Neuron (in vitro differentiated cells): ENCODE measurements around the gene C19orf33.
A peak's percentile ranks its signal among the peaks of the same experiment; 100 is the strongest.

ENCODE experiments used
- H2AFZ ChIP-seq: one replicate; pipeline ENCODE4 v1.6.1; 2013; ENCODE audit warnings: low read depth, mild to moderate bottlenecking, inconsistent platforms, low read length, moderate library complexity
- H3K27me3 ChIP-seq: one replicate; pipeline ENCODE4 v1.6.1; 2013; ENCODE audit warnings: low read length; ENCODE audit not compliant: insufficient read depth
- H3K36me3 ChIP-seq: one replicate; pipeline ENCODE4 v1.6.1; 2013; ENCODE audit warnings: low read length; ENCODE audit not compliant: insufficient read depth
- H3K4me1 ChIP-seq: one replicate; pipeline ENCODE4 v1.6.1; 2013; ENCODE audit warnings: low read length; ENCODE audit not compliant: insufficient read depth
- H3K4me3 ChIP-seq: 2 replicates; pipeline ENCODE4 v1.5.1; 2013; ENCODE audit warnings: mild to moderate bottlenecking, low read length, moderate library complexity
- H3K9me3 ChIP-seq: one replicate; pipeline ENCODE4 v1.6.1; 2013; ENCODE audit warnings: low read length

Gene C19orf33

GRCh38 chr19:38308006-38308766 is 4.1 kb downstream of the C19orf33 start:
- H3K9me3 ChIP-seq, result no peaks in the 10 kb centered on the region
- H3K27me3 ChIP-seq, result no peaks in the 10 kb centered on the region
- no peaks in the 10 kb centered on the region for H3K4me1 ChIP-seq
- H3K36me3 ChIP-seq, result peaks cover 8% of the 10 kb centered on the region
- H2AFZ ChIP-seq, result no peak overlapping the region
- H3K4me3 ChIP-seq, result no peak overlapping the region

GRCh38 chr19:38308926-38309614 is 5.0 kb downstream of the C19orf33 start:
- Histone ChIP-seq H3K4me3 (no peak overlapping the region), H3K4me1 (no peaks in the 10 kb centered on the region), H2AFZ (no peak overlapping the region), H3K9me3 (no peaks in the 10 kb centered on the region), H3K36me3 (peaks cover 8% of the 10 kb centered on the region), H3K27me3 (no peaks in the 10 kb centered on the region)

GRCh38 chr19:38309615-38310278 is 5.7 kb downstream of the C19orf33 start:
- Histone ChIP-seq H3K27me3 (no peaks in the 10 kb centered on the region), H3K4me3 (no peak overlapping the region), H3K4me1 (no peaks in the 10 kb centered on the region), H3K9me3 (no peaks in the 10 kb centered on the region), H3K36me3 (peaks cover 8% of the 10 kb centered on the region), H2AFZ (no peak overlapping the region)

- H3K4me1 ChIP-seq, result peaks cover 2% of the 10 kb centered on the region
- H3K27me3 ChIP-seq, result no peaks in the 10 kb centered on the region
- H3K4me3 ChIP-seq, result no peak overlapping the region
- no peaks in the 10 kb centered on the region for H3K9me3 ChIP-seq
- no peak overlapping the region for H2AFZ ChIP-seq
- H3K36me3 ChIP-seq, result peaks cover 8% of the 10 kb centered on the region
Observed at GRCh38 chr19:38310279-38310670, 6.2 kb downstream of the C19orf33 start.

GRCh38 chr19:38310986-38311385 is 6.9 kb downstream of the C19orf33 start:
- no peaks in the 10 kb centered on the region for H3K27me3 ChIP-seq
- H3K9me3 ChIP-seq, result no peaks in the 10 kb centered on the region
- no peak overlapping the region for H2AFZ ChIP-seq
- H3K4me3 ChIP-seq, result no peak overlapping the region
- H3K4me1 ChIP-seq, result peaks cover 3% of the 10 kb centered on the region
- peaks cover 8% of the 10 kb centered on the region for H3K36me3 ChIP-seq

- Histone ChIP-seq H3K4me1 (peaks cover 14% of the 10 kb centered on the region), H2AFZ (peak within 1 kb of the TSS; percentile 76), H3K9me3 (no peaks in the 10 kb centered on the region), H3K4me3 (peak within 1 kb of the TSS; percentile 58), H3K36me3 (no peaks in the 10 kb centered on the region), H3K27me3 (peaks cover 29% of the 10 kb centered on the region)
Observed at GRCh38 chr19:38315657-38316476, 11.8 kb downstream of the C19orf33 start, which contains the start of gene YIF1B. Gene YIF1B (minus strand): TSS chr19:38315947. CDS start chr19:38315917, 30 bp downstream.

GRCh38 chr19:38316477-38317067 is 12.5 kb downstream of the C19orf33 start:
- Histone ChIP-seq H3K27me3 (peaks cover 36% of the 10 kb centered on the region), H3K9me3 (no peaks in the 10 kb centered on the region), H2AFZ (peak overlapping the region; percentile 76), H3K4me1 (peaks cover 14% of the 10 kb centered on the region), H3K4me3 (peak overlapping the region; percentile 41), H3K36me3 (no peaks in the 10 kb centered on the region)

- H2AFZ ChIP-seq, result no peak overlapping the region
- H3K4me3 ChIP-seq, result no peak overlapping the region
- H3K36me3 ChIP-seq, result no peaks in the 10 kb centered on the region
- H3K27me3 ChIP-seq, result peaks cover 42% of the 10 kb centered on the region
- H3K9me3 ChIP-seq, result no peaks in the 10 kb centered on the region
- H3K4me1 ChIP-seq, result peaks cover 14% of the 10 kb centered on the region
Observed at GRCh38 chr19:38317104-38317612, 13.1 kb downstream of the C19orf33 start.

GRCh38 chr19:38318660-38319059 is 14.6 kb downstream of the C19orf33 start:
- Histone ChIP-seq H3K4me1 (peaks cover 14% of the 10 kb centered on the region), H3K4me3 (no peak overlapping the region), H3K9me3 (no peaks in the 10 kb centered on the region), H3K27me3 (peaks cover 49% of the 10 kb centered on the region), H2AFZ (no peak overlapping the region), H3K36me3 (no peaks in the 10 kb centered on the region)

- Histone ChIP-seq H3K4me3 (peak within 1 kb of the TSS; percentile 20), H3K36me3 (no peaks in the 10 kb centered on the region), H3K27me3 (peaks cover 52% of the 10 kb centered on the region), H2AFZ (peak within 1 kb of the TSS; percentile 84), H3K4me1 (peaks cover 14% of the 10 kb centered on the region), H3K9me3 (no peaks in the 10 kb centered on the region)
Observed at GRCh38 chr19:38319421-38320258, 15.6 kb downstream of the C19orf33 start, which contains the start of gene KCNK6. Gene KCNK6 (plus strand): TSS chr19:38319845. CDS start chr19:38319951, 106 bp downstream.

GRCh38 chr19:38320969-38321339 is 16.9 kb downstream of the C19orf33 start:
- Histone ChIP-seq H3K36me3 (no peaks in the 10 kb centered on the region), H2AFZ (no peak overlapping the region), H3K4me3 (no peak overlapping the region), H3K27me3 (peaks cover 52% of the 10 kb centered on the region), H3K9me3 (no peaks in the 10 kb centered on the region), H3K4me1 (peaks cover 11% of the 10 kb centered on the region)
